Measurements from ENCODE around the gene DNAH12.

DNA sequence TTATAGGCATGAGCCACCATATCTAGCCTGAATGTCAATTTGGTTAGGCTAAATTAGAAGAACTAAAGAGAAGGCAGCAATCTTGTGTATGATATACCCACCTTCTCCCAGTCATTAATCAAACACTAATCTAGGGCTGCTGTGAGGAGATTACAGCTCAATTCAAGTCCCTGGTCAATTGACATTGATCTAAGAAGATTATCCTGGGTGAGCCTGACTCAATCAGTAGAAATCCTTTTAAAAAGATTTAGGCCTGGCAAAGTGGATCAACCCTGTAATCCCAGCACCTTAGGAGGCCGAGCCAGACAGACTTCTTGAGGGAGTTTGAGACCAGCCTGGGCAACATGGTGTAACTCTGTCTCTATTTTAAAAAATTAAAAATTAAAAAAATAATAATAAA is 2.5 kb upstream of the DNAH12 start:
- TF ChIP-seq, protein P1, sequence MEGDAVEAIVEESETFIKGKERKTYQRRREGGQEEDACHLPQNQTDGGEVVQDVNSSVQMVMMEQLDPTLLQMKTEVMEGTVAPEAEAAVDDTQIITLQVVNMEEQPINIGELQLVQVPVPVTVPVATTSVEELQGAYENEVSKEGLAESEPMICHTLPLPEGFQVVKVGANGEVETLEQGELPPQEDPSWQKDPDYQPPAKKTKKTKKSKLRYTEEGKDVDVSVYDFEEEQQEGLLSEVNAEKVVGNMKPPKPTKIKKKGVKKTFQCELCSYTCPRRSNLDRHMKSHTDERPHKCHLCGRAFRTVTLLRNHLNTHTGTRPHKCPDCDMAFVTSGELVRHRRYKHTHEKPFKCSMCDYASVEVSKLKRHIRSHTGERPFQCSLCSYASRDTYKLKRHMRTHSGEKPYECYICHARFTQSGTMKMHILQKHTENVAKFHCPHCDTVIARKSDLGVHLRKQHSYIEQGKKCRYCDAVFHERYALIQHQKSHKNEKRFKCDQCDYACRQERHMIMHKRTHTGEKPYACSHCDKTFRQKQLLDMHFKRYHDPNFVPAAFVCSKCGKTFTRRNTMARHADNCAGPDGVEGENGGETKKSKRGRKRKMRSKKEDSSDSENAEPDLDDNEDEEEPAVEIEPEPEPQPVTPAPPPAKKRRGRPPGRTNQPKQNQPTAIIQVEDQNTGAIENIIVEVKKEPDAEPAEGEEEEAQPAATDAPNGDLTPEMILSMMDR (IDR thresholded peaks at IDR 0.05 in 2 of 3, conservative IDR thresholded peaks at IDR 0.05 in 1 of 3; ENCODE audit: control insufficient read depth in 2 of 3, extremely low read depth in 1 of 3, insufficient read depth in 1 of 3, low read depth in 3 of 3, low read length in 3 of 3), result no peak
- TF ChIP-seq, protein P2, sequence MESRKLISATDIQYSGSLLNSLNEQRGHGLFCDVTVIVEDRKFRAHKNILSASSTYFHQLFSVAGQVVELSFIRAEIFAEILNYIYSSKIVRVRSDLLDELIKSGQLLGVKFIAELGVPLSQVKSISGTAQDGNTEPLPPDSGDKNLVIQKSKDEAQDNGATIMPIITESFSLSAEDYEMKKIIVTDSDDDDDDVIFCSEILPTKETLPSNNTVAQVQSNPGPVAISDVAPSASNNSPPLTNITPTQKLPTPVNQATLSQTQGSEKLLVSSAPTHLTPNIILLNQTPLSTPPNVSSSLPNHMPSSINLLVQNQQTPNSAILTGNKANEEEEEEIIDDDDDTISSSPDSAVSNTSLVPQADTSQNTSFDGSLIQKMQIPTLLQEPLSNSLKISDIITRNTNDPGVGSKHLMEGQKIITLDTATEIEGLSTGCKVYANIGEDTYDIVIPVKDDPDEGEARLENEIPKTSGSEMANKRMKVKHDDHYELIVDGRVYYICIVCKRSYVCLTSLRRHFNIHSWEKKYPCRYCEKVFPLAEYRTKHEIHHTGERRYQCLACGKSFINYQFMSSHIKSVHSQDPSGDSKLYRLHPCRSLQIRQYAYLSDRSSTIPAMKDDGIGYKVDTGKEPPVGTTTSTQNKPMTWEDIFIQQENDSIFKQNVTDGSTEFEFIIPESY (IDR thresholded peaks at IDR 0.05), result no peak
- TF ChIP-seq, protein P3, sequence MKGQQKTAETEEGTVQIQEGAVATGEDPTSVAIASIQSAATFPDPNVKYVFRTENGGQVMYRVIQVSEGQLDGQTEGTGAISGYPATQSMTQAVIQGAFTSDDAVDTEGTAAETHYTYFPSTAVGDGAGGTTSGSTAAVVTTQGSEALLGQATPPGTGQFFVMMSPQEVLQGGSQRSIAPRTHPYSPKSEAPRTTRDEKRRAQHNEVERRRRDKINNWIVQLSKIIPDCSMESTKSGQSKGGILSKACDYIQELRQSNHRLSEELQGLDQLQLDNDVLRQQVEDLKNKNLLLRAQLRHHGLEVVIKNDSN (IDR thresholded peaks at IDR 0.05; ENCODE audit: borderline replicate concordance, extremely low read length, insufficient read depth, low read depth, low read length), result no peak
- TF ChIP-seq CEBPB (IDR thresholded peaks at IDR 0.05; ENCODE audit: borderline replicate concordance in 1 of 2, low read depth in 2 of 2, low read length in 2 of 2), result no peak
- no peak for TF ChIP-seq CBX5 (IDR thresholded peaks at IDR 0.05; ENCODE audit: low read depth)
- TF ChIP-seq TAF1 (IDR thresholded peaks at IDR 0.05; ENCODE audit: borderline replicate concordance, low read depth, low read length), result no peak
- TF ChIP-seq POLR2AphosphoS2 (IDR thresholded peaks at IDR 0.05; ENCODE audit: low read depth, low read length), result no peak
- TF ChIP-seq POLR2A (IDR thresholded peaks at IDR 0.05; ENCODE audit: low read depth, low read length), result no peak
